ENCODE measurements around the gene GOLGA8N.

GOLGA8N gene

GRCh38 chr15:32656091-32656490, 62.8 kb downstream of the GOLGA8N start:
- no peak overlapping the region for H3K4me3 ChIP-seq (ENCODE audit: low read length)
- no peak overlapping the region for H3K9ac ChIP-seq (ENCODE audit: low read depth, low read length)
- H3K27ac ChIP-seq (ENCODE audit: low read length), result no peak overlapping the region
- no peaks in the 10 kb centered on the region for H3K9me3 ChIP-seq (ENCODE audit: insufficient read depth, low read depth, low read length)
- no peaks in the 10 kb centered on the region for H3K36me3 ChIP-seq (ENCODE audit: insufficient read depth, low read depth, low read length)
- no peaks in the 10 kb centered on the region for H3K27me3 ChIP-seq (ENCODE audit: insufficient read depth, low read length)
- H3K4me1 ChIP-seq (ENCODE audit: insufficient read depth, low read length), result peaks cover 21% of the 10 kb centered on the region; the same call in 1 of the 2 replicates

- H3K27ac ChIP-seq (ENCODE audit: low read length), result no peak overlapping the region
- H3K4me3 ChIP-seq (ENCODE audit: low read length), result no peak overlapping the region
- no peak overlapping the region for H3K9ac ChIP-seq (ENCODE audit: low read depth, low read length)
- no peaks in the 10 kb centered on the region for H3K27me3 ChIP-seq (ENCODE audit: insufficient read depth, low read length)
- peaks cover 21% of the 10 kb centered on the region; the same call in 1 of the 2 replicates for H3K4me1 ChIP-seq (ENCODE audit: insufficient read depth, low read length)
- H3K36me3 ChIP-seq (ENCODE audit: insufficient read depth, low read depth, low read length), result no peaks in the 10 kb centered on the region
- H3K9me3 ChIP-seq (ENCODE audit: insufficient read depth, low read depth, low read length), result no peaks in the 10 kb centered on the region
Observed at GRCh38 chr15:32656496-32656895, 63.2 kb downstream of the GOLGA8N start.

Data from iPS-20b (cell line).